ENCODE results near the gene CDC42BPG. TPM values are rescaled to one million over a fixed set of nuclear protein-coding genes. Genes with fewer than 3 reads are reported as not detected.

Gene CDC42BPG
- total RNA-seq, 2 donors from 2014 or later: 13.5 to 18.9 TPM

DNA sequence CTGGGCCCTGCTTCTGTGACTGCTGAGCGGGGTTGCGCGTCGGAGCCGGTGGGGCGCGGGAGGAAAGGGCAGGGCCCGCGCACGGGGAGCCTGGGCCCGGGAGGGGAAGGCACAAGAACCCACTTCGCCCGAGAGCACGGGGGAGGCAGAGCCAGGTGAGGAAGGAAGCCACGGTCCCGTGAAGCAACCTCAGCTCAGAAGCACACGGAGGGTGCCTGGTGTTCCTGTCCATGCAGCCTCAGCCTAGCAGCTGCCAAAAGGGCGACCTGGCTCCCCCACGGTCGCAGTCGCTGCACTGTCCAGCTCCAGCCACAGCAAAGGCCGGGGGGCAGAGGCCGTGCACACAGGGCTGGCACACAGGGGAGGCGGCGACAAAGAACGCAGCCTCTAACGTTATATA lies 9.3 kb upstream of the CDC42BPG start:
- TF ChIP-seq, protein P1, sequence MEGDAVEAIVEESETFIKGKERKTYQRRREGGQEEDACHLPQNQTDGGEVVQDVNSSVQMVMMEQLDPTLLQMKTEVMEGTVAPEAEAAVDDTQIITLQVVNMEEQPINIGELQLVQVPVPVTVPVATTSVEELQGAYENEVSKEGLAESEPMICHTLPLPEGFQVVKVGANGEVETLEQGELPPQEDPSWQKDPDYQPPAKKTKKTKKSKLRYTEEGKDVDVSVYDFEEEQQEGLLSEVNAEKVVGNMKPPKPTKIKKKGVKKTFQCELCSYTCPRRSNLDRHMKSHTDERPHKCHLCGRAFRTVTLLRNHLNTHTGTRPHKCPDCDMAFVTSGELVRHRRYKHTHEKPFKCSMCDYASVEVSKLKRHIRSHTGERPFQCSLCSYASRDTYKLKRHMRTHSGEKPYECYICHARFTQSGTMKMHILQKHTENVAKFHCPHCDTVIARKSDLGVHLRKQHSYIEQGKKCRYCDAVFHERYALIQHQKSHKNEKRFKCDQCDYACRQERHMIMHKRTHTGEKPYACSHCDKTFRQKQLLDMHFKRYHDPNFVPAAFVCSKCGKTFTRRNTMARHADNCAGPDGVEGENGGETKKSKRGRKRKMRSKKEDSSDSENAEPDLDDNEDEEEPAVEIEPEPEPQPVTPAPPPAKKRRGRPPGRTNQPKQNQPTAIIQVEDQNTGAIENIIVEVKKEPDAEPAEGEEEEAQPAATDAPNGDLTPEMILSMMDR (IDR thresholded peaks at IDR 0.05): no peak
- TF ChIP-seq POLR2A (IDR thresholded peaks at IDR 0.05): no peak
- Histone ChIP-seq H3K9me3 (no peaks in the 10 kb centered on the region), H3K27ac (peak overlapping the region in 1 of 4 donors; percentile 80), H3K27me3 (no peaks in the 10 kb centered on the region), H3K4me1 (peaks cover 40% of the 10 kb centered on the region), H3K4me3 (no peak overlapping the region), H3K36me3 (replicated peaks in 1 of 2; ENCODE audit: insufficient read depth in 1 of 2, low read depth in 2 of 2) (no peaks in the 10 kb centered on the region)
- intact Hi-C loops (cut with DNase I): no loop called here
- 76 to 94% methylated on average over 13 to 27 of the region's 27 CpGs for WGBS, 2 donors
- ATAC-seq (no peak), DNase-seq (no peak)

DNA sequence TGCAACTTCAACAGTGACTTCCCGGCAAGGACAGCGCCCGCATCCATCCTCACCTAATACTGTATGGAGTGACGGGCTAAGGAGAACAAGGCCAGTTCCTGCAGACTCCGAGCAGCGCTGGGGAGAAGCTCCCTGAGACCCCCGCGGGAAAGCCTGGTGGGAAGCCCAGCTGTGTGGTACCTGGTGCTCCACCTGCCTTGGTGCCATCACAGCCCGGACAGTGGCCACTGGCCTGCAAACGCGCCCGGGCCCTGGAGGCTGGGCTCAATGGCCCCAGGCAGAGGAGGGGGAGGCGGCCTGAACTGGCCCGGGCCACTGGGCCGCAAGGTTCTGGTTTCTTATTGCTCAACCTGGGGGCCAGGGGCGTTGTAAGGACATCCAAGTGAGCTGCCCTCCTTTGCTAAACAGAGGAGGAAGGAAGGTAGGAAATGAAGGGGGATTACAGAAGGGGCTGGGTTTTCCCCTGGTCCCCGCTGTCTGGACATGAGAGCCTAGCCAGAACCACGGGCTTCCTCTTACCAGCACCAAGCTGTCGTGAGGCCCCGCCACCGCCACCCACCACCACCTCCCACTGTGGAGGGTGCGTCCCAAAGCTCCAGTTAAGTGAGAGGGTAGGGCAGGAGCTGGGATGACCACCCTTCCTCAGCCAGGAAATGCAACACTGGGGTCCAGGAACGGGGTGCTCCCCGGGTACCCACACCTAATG lies 8.5 kb upstream of the CDC42BPG start:
- Histone ChIP-seq H3K9me3 (no peaks in the 10 kb centered on the region), H3K27me3 (no peaks in the 10 kb centered on the region), H3K4me3 (no peak overlapping the region), H3K27ac (peak overlapping the region in 1 of 4 donors; percentile 80), H3K4me1 (peaks cover 47% of the 10 kb centered on the region), H3K36me3 (replicated peaks in 1 of 2; ENCODE audit: insufficient read depth in 1 of 2, low read depth in 2 of 2) (no peaks in the 10 kb centered on the region)
- DNase-seq: no peak
- intact Hi-C loops (cut with DNase I): no loop called here
- WGBS, 2 donors: 74 to 85% methylated on average over 5 to 24 of the region's 24 CpGs
- ATAC-seq: no peak
- no peak for TF ChIP-seq POLR2A (IDR thresholded peaks at IDR 0.05)
- TF ChIP-seq, protein P1 (IDR thresholded peaks at IDR 0.05): no peak

DNA sequence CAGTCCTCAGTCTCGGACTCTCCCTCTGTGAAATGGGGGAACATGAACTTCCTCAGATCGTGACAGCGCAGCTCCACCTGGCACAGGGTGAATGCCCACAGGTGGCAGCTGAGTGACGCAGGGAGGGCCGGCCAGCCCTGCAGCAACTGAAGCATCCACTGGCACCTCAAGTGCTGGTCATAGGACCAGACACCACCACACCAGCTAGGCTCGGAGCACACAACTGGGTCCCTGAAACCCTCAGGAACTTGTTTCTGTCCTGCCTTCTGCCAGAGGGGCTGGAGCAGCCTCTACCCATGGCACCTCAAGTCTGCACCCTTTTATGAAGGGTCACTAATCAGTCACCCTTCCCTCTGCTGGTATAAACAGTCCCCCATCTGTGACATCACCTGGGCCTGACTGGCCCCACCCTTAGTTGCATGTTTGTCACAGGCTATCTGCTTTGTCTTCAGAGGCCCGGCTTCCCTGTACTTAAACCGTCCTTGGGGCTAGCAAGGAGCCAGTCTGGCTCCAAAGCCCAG lies 7.4 kb upstream of the CDC42BPG start:
- no peak for ATAC-seq
- Histone ChIP-seq H3K27ac (no peak overlapping the region), H3K36me3 (replicated peaks in 1 of 2; ENCODE audit: insufficient read depth in 1 of 2, low read depth in 2 of 2) (no peaks in the 10 kb centered on the region), H3K27me3 (no peaks in the 10 kb centered on the region), H3K4me3 (no peak overlapping the region), H3K4me1 (peaks cover 54% of the 10 kb centered on the region), H3K9me3 (no peaks in the 10 kb centered on the region)
- no peak for TF ChIP-seq POLR2A (IDR thresholded peaks at IDR 0.05)
- TF ChIP-seq, protein P1 (IDR thresholded peaks at IDR 0.05): no peak
- intact Hi-C loops (cut with DNase I): no loop called here
- 72 to 84% methylated on average over 7 to 8 of the region's 8 CpGs for WGBS, 2 donors
- DNase-seq: no peak

DNA sequence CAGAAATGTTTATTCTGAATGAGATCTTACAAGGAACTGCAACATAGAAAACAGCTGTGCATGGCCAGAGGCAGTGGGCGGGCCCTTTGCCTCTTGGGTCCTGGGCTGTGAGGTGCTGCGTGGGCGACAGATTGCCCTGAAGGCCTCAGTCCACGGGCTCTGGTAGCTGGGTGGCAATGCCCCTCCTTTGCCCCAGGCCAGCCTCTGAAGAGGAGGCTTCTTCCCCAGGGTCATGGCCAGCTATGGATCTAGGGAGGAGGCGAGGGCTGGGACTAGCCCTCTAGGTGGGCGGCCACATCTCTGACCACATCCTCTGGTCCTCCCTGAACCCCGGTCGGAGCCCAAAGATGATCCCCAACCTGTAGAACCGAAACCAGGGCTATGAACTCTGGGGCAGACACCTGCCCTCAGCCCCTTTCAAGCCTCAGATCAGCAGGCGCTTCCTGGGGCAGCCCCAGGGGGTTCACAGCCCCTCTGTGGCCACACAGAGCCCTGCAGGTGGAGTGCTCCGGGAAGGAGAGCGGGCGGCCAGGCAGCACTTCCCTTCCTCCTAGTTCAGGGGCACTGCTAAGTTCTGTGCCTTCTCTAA lies 6.6 kb upstream of the CDC42BPG start:
- ATAC-seq: no peak
- Histone ChIP-seq H3K27me3 (no peaks in the 10 kb centered on the region), H3K4me1 (peaks cover 49% of the 10 kb centered on the region), H3K9me3 (no peaks in the 10 kb centered on the region), H3K4me3 (no peak overlapping the region), H3K27ac (peak overlapping the region in 1 of 4 donors; percentile 9), H3K36me3 (replicated peaks in 1 of 2; ENCODE audit: insufficient read depth in 1 of 2, low read depth in 2 of 2) (no peaks in the 10 kb centered on the region)
- TF ChIP-seq POLR2A (IDR thresholded peaks at IDR 0.05): no peak
- TF ChIP-seq, protein P1 (IDR thresholded peaks at IDR 0.05): no peak
- WGBS, 2 donors: 69% methylated on average over 13 of the region's 13 CpGs; no CpG with 5 or more reads in 1 of the 2 donors
- intact Hi-C loops (cut with DNase I): no loop called here
- no peak for DNase-seq

Measured in body of pancreas (tissue), 4 donors.